ENCODE results near the gene MBD2.

Gene MBD2

GRCh38 chr18:54159906-54160305, 64.6 kb downstream of the MBD2 start:
- ChIA-PET CTCF (no interaction called here), POLR2A (ENCODE audit: low non-redundant PET) (no interaction called here)
- H3K27ac ChIP-seq: no peak overlapping the region
- DNase-seq (ENCODE audit: low spot score): no peak
- TF ChIP-seq CTCF (conservative IDR thresholded peaks at IDR 0.05; ENCODE audit: low read depth): no peak

GRCh38 chr18:54157646-54158385, 66.7 kb downstream of the MBD2 start:
- no peak overlapping the region for H3K27ac ChIP-seq

GRCh38 chr18:54155412-54155811, 69.1 kb downstream of the MBD2 start:
- TF ChIP-seq CTCF (conservative IDR thresholded peaks at IDR 0.05; ENCODE audit: low read depth): no peak
- DNase-seq (ENCODE audit: low spot score): no peak
- POLR2A ChIA-PET (ENCODE audit: low non-redundant PET): no interaction called here
- CTCF ChIA-PET: no interaction called here
- no peak overlapping the region for H3K27ac ChIP-seq

More at GRCh38 chr18:54157646-54158385, 66.7 kb downstream of the MBD2 start:
- POLR2A ChIA-PET (ENCODE audit: low non-redundant PET): no interaction called here
- TF ChIP-seq CTCF (conservative IDR thresholded peaks at IDR 0.05; ENCODE audit: low read depth): no peak
- CTCF ChIA-PET: interaction anchor here (0.6 kb wide), 1 partner anchor 30 kb away, joined by 3 read pairs; no protein-coding TSS in a partner anchor
- no peak for DNase-seq (ENCODE audit: low spot score)

GRCh38 chr18:54154231-54154630, 70.2 kb downstream of the MBD2 start:
- no peak for DNase-seq (ENCODE audit: low spot score)
- CTCF ChIA-PET: no interaction called here
- H3K27ac ChIP-seq: no peak overlapping the region
- POLR2A ChIA-PET (ENCODE audit: low non-redundant PET): no interaction called here
- no peak for TF ChIP-seq CTCF (conservative IDR thresholded peaks at IDR 0.05; ENCODE audit: low read depth)

- no peak for DNase-seq (ENCODE audit: low spot score)
- ChIA-PET CTCF (interaction anchor here (0.6 kb wide), 2 partner anchors 18 to 1119 kb away, joined by 3 read pairs; no protein-coding TSS in a partner anchor), POLR2A (ENCODE audit: low non-redundant PET) (no interaction called here)
- H3K27ac ChIP-seq: no peak overlapping the region
- TF ChIP-seq CTCF (conservative IDR thresholded peaks at IDR 0.05; ENCODE audit: low read depth): no peak
These were observed 73.1 kb downstream of the MBD2 start for GRCh38 chr18:54151376-54151775.

- CTCF ChIA-PET: no interaction called here
- no peak for DNase-seq (ENCODE audit: low spot score)
- no peak for TF ChIP-seq CTCF (conservative IDR thresholded peaks at IDR 0.05; ENCODE audit: low read depth)
- POLR2A ChIA-PET (ENCODE audit: low non-redundant PET): no interaction called here
- peak overlapping the region; percentile 85 for H3K27ac ChIP-seq
These were observed 74.2 kb downstream of the MBD2 start for GRCh38 chr18:54150226-54150625.
